Liver (tissue), 9 donors: ENCODE data around the gene WDR36. TPM values are rescaled to one million over a fixed set of nuclear protein-coding genes. Genes with fewer than 3 reads are reported as not detected.

Source experiments
- DNase-seq: peaks from one replicate; pipeline ENCODE4 v3.0.0-alpha.2; 2017; ENCODE audit warnings: low spot score
- H3K27ac ChIP-seq, 2 donors: one replicate each; pipeline ENCODE4 v1.7.0; 2013; ENCODE audit warnings: inconsistent platforms in 2 of 2, low read length in 2 of 2, control low read depth in 1 of 2, low read depth in 1 of 2, mild to moderate bottlenecking in 1 of 2
- H3K27me3 ChIP-seq, 4 donors: one replicate each; pipeline versions ENCODE4 v1.6.1 to v1.7.0; 2013; ENCODE audit warnings: low read length in 3 of 4, inconsistent platforms in 1 of 4, mild to moderate bottlenecking in 1 of 4, moderate library complexity in 1 of 4; ENCODE audit not compliant: control insufficient read depth in 4 of 4, insufficient read depth in 4 of 4
- H3K36me3 ChIP-seq, 4 donors: one replicate each; pipeline versions ENCODE4 v1.6.1 to v1.7.0; 2013; ENCODE audit warnings: low read length in 3 of 4, mild to moderate bottlenecking in 3 of 4, low read depth in 1 of 4, moderate library complexity in 1 of 4; ENCODE audit not compliant: control insufficient read depth in 4 of 4, insufficient read depth in 3 of 4
- H3K4me1 ChIP-seq, 4 donors: one replicate each; pipeline versions ENCODE4 v1.6.1 to v1.7.0; 2013; ENCODE audit warnings: low read length in 3 of 4, mild to moderate bottlenecking in 3 of 4, moderate library complexity in 1 of 4; ENCODE audit not compliant: control insufficient read depth in 4 of 4, insufficient read depth in 4 of 4
- H3K4me3 ChIP-seq, 3 donors: one replicate each; pipeline versions ENCODE4 v1.6.1 to v1.7.0; 2013; ENCODE audit warnings: low read length in 3 of 3, control low read depth in 1 of 3, low read depth in 1 of 3, mild to moderate bottlenecking in 1 of 3
- H3K9ac ChIP-seq, 2 donors: one replicate each; pipeline ENCODE4 v1.7.0; 2013; ENCODE audit warnings: low read length in 2 of 2, mild to moderate bottlenecking in 2 of 2, moderate library complexity in 2 of 2, control low read depth in 1 of 2, low read depth in 1 of 2
- H3K9me3 ChIP-seq, 4 donors: one replicate each; pipeline versions ENCODE4 v1.6.1 to v1.7.0; 2013; ENCODE audit warnings: low read length in 3 of 4; ENCODE audit not compliant: control insufficient read depth in 4 of 4
- ATF3 ChIP-seq: IDR thresholded peaks from 2 replicates; pipeline ENCODE4 v1.6.1; 2016; ENCODE audit warnings: antibody characterized with exemption
- EGR1 ChIP-seq, 2 donors: IDR thresholded peaks; 2 replicates each; pipeline ENCODE4 v1.6.1; 2016 to 2018; ENCODE audit warnings: antibody characterized with exemption in 2 of 2, low read depth in 2 of 2
- FOXA1 ChIP-seq: IDR thresholded peaks from 2 replicates; pipeline ENCODE4 v1.6.1; 2016; ENCODE audit warnings: antibody characterized with exemption
- FOXA2 ChIP-seq: IDR thresholded peaks from 2 replicates; pipeline ENCODE4 v1.6.1; 2016; ENCODE audit warnings: antibody characterized with exemption
- GABPA ChIP-seq, 2 donors: IDR thresholded peaks in 1 of 2; conservative IDR thresholded peaks in 1 of 2; 2 replicates each; pipeline ENCODE4 v1.6.1; 2016; ENCODE audit warnings: antibody characterized with exemption in 2 of 2, mild to moderate bottlenecking in 1 of 2, moderate library complexity in 1 of 2
- HNF4A ChIP-seq, 2 donors: conservative IDR thresholded peaks; 2 replicates each; pipeline ENCODE4 v1.6.1; 2016; ENCODE audit warnings: antibody characterized with exemption in 2 of 2, mild to moderate bottlenecking in 2 of 2
- HNF4G ChIP-seq: IDR thresholded peaks from 2 replicates; pipeline ENCODE4 v1.6.1; 2016; ENCODE audit warnings: antibody characterized with exemption
- JUND ChIP-seq, 2 donors: IDR thresholded peaks; 2 replicates each; pipeline ENCODE4 v1.6.1; 2016; ENCODE audit warnings: antibody characterized with exemption in 2 of 2
- NR2F2 ChIP-seq: IDR thresholded peaks from 2 replicates; pipeline ENCODE4 v1.6.1; 2016; ENCODE audit warnings: antibody characterized with exemption
- RAD21 ChIP-seq, 2 donors: IDR thresholded peaks; 2 replicates each; pipeline ENCODE4 v1.6.1; 2016; ENCODE audit warnings: antibody characterized with exemption in 2 of 2, mild to moderate bottlenecking in 2 of 2
- SP1 ChIP-seq: IDR thresholded peaks from 2 replicates; pipeline ENCODE4 v1.6.1; 2018; ENCODE audit warnings: antibody characterized with exemption, mild to moderate bottlenecking
- TAF1 ChIP-seq: conservative IDR thresholded peaks from 2 replicates; pipeline ENCODE4 v1.6.1; 2016; ENCODE audit warnings: antibody characterized with exemption, mild to moderate bottlenecking
- YY1 ChIP-seq: IDR thresholded peaks from 2 replicates; pipeline ENCODE4 v1.6.1; 2016; ENCODE audit warnings: antibody characterized with exemption, mild to moderate bottlenecking
- polyA plus RNA-seq, 2 donors: library from polyadenylated mRNA; stranded (reverse) in 1 of 2; unstranded in 1 of 2; fragments of 200-250 nt in 1 of 2; fragments of >200 nt in 1 of 2; fragmentation: Nextera tagmentation in 1 of 2; extraction: Ambion mirVana in 1 of 2; gene quantifications; one replicate each; pipeline versions ENCODE4 v1.2.1 to v1.2.3, GENCODE V29; 2013 to 2015
- total RNA-seq, 2 donors: library from RNA; depleted of rRNA; stranded (reverse); fragments of >200 nt; gene quantifications; one replicate each; pipeline ENCODE4 v1.2.3, GENCODE V29; 2014
- TF ChIP-seq, protein P1 (sequence below): IDR thresholded peaks from 2 replicates; pipeline ENCODE4 v1.6.1; 2016; ENCODE audit warnings: antibody characterized with exemption
- TF ChIP-seq, protein P2 (sequence below): IDR thresholded peaks from 2 replicates; pipeline ENCODE4 v1.6.1; 2016; ENCODE audit warnings: antibody characterized with exemption, mild to moderate bottlenecking
- donor health status: healthy.
- donor health status: healthy.
- donor health status: healthy.
- donor health status: healthy.
- donor health status: healthy.

WDR36 gene
- total and polyA plus RNA-seq, 4 donors, result 5.2 to 25.7 (median 12.1) TPM

DNA sequence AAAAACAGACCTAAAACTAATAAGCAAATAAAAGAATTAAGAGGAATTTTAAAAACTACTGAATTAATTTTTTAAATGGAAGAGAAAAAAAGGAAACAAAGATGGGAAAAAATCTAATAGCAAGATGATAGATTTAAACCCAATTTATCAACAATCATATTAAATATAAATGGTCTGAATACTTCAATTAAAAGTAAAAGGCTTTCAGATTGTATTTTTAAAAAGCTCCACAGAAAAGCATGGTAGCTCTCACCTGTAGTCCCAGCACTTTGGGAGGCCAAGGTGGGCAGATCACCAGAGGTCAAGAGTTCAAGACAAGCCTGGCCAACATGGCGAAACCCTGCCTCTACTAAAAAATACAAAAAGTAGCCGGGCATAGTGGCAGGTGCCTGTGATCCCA lies 32.0 kb upstream of the WDR36 start (continued):
- no peak for TF ChIP-seq ATF3
- TF ChIP-seq HNF4G, result no peak
- TF ChIP-seq HNF4A (conservative IDR thresholded peaks at IDR 0.05), result no peak
- TF ChIP-seq FOXA2, result no peak
- TF ChIP-seq RAD21 (IDR thresholded peaks at IDR 0.05), result no peak
- TF ChIP-seq, protein P1, sequence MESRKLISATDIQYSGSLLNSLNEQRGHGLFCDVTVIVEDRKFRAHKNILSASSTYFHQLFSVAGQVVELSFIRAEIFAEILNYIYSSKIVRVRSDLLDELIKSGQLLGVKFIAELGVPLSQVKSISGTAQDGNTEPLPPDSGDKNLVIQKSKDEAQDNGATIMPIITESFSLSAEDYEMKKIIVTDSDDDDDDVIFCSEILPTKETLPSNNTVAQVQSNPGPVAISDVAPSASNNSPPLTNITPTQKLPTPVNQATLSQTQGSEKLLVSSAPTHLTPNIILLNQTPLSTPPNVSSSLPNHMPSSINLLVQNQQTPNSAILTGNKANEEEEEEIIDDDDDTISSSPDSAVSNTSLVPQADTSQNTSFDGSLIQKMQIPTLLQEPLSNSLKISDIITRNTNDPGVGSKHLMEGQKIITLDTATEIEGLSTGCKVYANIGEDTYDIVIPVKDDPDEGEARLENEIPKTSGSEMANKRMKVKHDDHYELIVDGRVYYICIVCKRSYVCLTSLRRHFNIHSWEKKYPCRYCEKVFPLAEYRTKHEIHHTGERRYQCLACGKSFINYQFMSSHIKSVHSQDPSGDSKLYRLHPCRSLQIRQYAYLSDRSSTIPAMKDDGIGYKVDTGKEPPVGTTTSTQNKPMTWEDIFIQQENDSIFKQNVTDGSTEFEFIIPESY, result no peak

- TF ChIP-seq NR2F2, result no peak
- no peak for TF ChIP-seq HNF4G
- TF ChIP-seq JUND (IDR thresholded peaks at IDR 0.05), result no peak
- no peak for TF ChIP-seq FOXA1
- TF ChIP-seq YY1, result no peak
- TF ChIP-seq, protein P2, sequence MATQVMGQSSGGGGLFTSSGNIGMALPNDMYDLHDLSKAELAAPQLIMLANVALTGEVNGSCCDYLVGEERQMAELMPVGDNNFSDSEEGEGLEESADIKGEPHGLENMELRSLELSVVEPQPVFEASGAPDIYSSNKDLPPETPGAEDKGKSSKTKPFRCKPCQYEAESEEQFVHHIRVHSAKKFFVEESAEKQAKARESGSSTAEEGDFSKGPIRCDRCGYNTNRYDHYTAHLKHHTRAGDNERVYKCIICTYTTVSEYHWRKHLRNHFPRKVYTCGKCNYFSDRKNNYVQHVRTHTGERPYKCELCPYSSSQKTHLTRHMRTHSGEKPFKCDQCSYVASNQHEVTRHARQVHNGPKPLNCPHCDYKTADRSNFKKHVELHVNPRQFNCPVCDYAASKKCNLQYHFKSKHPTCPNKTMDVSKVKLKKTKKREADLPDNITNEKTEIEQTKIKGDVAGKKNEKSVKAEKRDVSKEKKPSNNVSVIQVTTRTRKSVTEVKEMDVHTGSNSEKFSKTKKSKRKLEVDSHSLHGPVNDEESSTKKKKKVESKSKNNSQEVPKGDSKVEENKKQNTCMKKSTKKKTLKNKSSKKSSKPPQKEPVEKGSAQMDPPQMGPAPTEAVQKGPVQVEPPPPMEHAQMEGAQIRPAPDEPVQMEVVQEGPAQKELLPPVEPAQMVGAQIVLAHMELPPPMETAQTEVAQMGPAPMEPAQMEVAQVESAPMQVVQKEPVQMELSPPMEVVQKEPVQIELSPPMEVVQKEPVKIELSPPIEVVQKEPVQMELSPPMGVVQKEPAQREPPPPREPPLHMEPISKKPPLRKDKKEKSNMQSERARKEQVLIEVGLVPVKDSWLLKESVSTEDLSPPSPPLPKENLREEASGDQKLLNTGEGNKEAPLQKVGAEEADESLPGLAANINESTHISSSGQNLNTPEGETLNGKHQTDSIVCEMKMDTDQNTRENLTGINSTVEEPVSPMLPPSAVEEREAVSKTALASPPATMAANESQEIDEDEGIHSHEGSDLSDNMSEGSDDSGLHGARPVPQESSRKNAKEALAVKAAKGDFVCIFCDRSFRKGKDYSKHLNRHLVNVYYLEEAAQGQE, result no peak
- no peak for TF ChIP-seq EGR1 (IDR thresholded peaks at IDR 0.05; ENCODE audit: low read depth in 2 of 2)
- TF ChIP-seq SP1, result no peak
- TF ChIP-seq FOXA2, result no peak
- TF ChIP-seq HNF4A (conservative IDR thresholded peaks at IDR 0.05), result no peak
- no peak for TF ChIP-seq GABPA (IDR thresholded peaks at IDR 0.05 in 1 of 2, conservative IDR thresholded peaks at IDR 0.05 in 1 of 2)
- TF ChIP-seq TAF1, result no peak
- TF ChIP-seq ATF3, result no peak
- TF ChIP-seq, protein P1, result no peak
- Histone ChIP-seq H3K9ac (no peak overlapping the region), H3K27me3 (no peaks in the 10 kb centered on the region), H3K4me1 (peaks cover 2 to 35% (median 18%) of the 10 kb centered on the region in 4 donors), H3K4me3 (no peak overlapping the region), H3K9me3 (no peaks in the 10 kb centered on the region), H3K36me3 (no peaks in the 10 kb centered on the region), H3K27ac (no peak overlapping the region)
- no peak for DNase-seq
Observed at GRCh38 chr5:111061618-111062017, 30.5 kb upstream of the WDR36 start.
